Thymus (tissue), 11 donors: ENCODE data around the gene PPFIA3. TPM values are rescaled to one million over a fixed set of nuclear protein-coding genes. Genes with fewer than 3 reads are reported as not detected.
A peak's percentile ranks its signal among the peaks of the same experiment; 100 is the strongest.
"Not testable (repeated sequence)": the region's sequence is repeated elsewhere in the genome, so short reads cannot be mapped to it uniquely, and the experiment has no call there.

ENCODE experiments used
- DNase-seq, 9 donors: peaks; one replicate each; pipeline ENCODE4 v3.0.0-alpha.2; 2013; ENCODE audit warnings: low spot score in 9 of 9, low read depth in 6 of 9, missing footprints in 1 of 9
- H3K27ac ChIP-seq, 2 donors: one replicate each; pipeline ENCODE4 v1.5.1; 2013; ENCODE audit warnings: control low read depth in 1 of 2, low read depth in 1 of 2, low read length in 1 of 2, mild to moderate bottlenecking in 1 of 2, moderate library complexity in 1 of 2
- H3K27me3 ChIP-seq, 2 donors: one replicate each; pipeline ENCODE4 v1.5.1; 2013; ENCODE audit warnings: low read length in 1 of 2; ENCODE audit not compliant: control insufficient read depth in 2 of 2, insufficient read depth in 1 of 2
- H3K36me3 ChIP-seq, 2 donors: one replicate each; pipeline ENCODE4 v1.5.1; 2013; ENCODE audit warnings: low read length in 1 of 2, mild to moderate bottlenecking in 1 of 2, moderate library complexity in 1 of 2; ENCODE audit not compliant: control insufficient read depth in 2 of 2, insufficient read depth in 2 of 2
- H3K4me1 ChIP-seq, 2 donors: one replicate each; pipeline ENCODE4 v1.5.1; 2013; ENCODE audit warnings: low read length in 2 of 2; ENCODE audit not compliant: control insufficient read depth in 2 of 2, insufficient read depth in 2 of 2
- H3K4me3 ChIP-seq, 2 donors: one replicate each; pipeline ENCODE4 v1.5.1; 2013; ENCODE audit warnings: low read length in 2 of 2, control low read depth in 1 of 2, mild to moderate bottlenecking in 1 of 2
- H3K9me3 ChIP-seq, 2 donors: one replicate each; pipeline ENCODE4 v1.5.1; 2013; ENCODE audit warnings: low read length in 1 of 2, mild to moderate bottlenecking in 1 of 2; ENCODE audit not compliant: control insufficient read depth in 2 of 2, insufficient read depth in 1 of 2
- WGBS: extraction: QIAGEN DNeasy Blood & Tissue Kit; methylation state at CpG from one replicate; pipeline ENCODE4 v1.1.7; 2013; 5-methylcytosine and 5-hydroxymethylcytosine counted together
- polyA plus RNA-seq: library from polyadenylated mRNA; stranded (reverse); fragments of 200-250 nt; gene quantifications from one replicate; pipeline ENCODE4 v1.2.3, GENCODE V29; 2013
- total RNA-seq: library from RNA; stranded (reverse); fragments of 120-200 nt; gene quantifications from one replicate; pipeline ENCODE4 v1.2.4, GENCODE V29; 2013
- donor health status: healthy.

Gene PPFIA3
- total and polyA plus RNA-seq, 2 donors, result 7.0 to 14.1 TPM

DNA sequence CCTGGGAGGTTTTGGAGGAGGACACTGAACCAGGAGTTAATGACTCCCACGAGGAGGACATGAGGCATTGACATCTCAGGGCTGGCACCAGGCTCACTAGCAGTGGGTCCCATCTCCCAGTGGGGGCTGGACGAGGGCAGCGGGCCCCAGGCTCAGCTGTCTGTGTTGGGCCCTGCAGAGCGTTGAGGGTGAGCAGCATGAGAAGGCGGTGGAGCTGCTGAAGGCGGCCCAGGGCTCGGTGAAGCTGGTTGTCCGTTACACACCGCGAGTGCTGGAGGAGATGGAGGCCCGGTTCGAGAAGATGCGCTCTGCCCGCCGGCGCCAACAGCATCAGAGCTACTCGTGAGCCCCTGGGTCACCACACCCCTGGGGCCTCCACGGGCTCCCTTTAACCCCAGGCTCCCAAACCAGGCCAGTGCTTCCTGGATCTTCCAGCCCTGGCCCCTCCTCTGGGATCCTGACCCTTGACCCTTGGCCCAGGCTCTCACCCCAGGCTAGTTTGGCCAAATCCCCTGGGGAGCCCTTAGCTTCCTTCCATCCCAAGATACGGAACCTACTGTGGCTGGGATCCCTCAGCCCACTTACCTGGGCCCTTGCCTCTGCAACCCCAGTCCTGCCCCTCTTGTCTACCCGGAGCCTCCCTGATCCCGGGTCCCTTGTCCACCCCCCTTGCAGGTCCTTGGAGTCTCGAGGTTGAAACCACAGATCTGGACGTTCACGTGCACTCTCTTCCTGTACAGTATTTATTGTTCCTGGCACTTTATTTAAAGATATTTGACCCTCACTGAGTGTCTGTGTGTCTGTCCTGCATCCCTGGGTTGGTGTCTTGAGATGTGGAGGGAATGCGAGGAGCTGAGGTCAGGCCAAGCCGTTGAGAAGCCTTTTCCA, 1.4 kb upstream of the PPFIA3 start:
- H3K4me1 ChIP-seq, result peaks cover 24 to 26% of the 10 kb centered on the region in 2 donors
- peak overlapping the region; percentile 87 to 92 for H3K27ac ChIP-seq
- H3K9me3 ChIP-seq, result no peaks in the 10 kb centered on the region
- 76% methylated on average over 26 of the region's 26 CpGs for WGBS
- peak overlapping the region; percentile 58 to 60 for H3K4me3 ChIP-seq
- no peak for DNase-seq
- H3K27me3 ChIP-seq, result peaks cover 28 to 53% of the 10 kb centered on the region in 2 donors
- H3K36me3 ChIP-seq, result peaks cover 0 to 2% of the 10 kb centered on the region in 2 donors

DNA sequence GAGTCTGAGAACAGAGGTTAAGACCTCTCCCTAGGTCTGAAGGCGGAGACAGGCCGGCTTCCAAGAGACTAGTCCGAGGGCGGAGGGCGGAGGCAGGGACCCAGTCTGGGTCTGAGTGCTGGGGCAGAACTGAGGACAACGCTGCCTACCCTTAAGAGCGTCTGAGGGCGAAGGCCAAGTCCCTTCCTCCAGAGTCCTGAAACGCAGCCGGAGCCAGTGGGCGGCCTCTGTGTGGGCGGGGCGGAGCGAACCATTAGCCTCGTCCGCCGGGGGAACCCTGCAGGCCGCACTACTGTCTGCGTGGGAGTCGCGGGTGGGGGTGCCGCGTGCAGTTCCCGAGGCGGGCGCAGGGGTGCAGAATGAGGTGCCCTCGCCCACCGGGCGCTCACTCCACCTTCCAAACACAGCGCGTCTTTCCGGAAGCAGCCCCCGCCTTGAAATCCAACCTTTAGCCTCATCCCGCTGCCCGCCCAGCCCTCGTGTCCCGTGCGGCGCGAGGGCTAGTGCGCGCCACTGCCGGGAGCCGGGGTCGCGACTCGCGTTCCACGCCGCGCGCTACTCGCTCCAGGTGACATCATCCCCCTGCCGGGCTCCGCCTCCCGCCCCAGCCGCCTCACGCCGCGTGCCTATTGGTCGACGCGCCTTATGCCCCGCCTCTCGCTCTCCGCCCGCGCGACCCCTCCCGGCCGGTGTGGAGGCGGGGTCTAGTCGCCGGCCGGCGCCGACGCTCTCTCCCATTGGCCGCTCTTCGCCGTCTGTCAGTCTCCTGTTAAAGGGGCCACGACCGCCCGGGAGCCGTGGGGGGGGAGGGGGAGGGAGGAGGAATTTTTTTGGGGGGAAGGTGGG, 556 bp upstream of the PPFIA3 start, which contains the start of gene C19orf73:
TSS of gene C19orf73 (minus strand) at position 579 of the 846 bp plus-strand sequence. CDS start at position 458, 121 bp downstream.
- 1% methylated on average over 85 of the region's 85 CpGs for WGBS

DNA sequence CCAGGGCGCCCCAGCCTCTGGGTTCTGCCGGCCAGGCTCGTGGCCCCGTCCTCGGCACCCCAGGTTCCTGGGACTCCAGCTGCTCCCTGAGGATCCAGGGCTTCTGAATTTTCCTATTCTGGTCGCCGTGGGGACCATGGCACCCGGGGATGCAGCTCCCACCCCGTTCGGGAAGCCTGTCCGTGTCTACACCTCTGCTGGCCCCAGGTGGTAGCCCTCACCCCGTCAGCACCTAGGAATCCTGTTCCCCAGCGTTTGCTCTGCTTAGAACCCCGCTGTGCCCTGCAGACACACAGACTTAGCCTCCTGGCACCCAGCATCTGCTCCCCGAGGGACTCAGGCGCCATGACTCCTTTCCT, 960 bp downstream of the PPFIA3 start:
- no peak for DNase-seq
- 25% methylated on average over 16 of the region's 16 CpGs for WGBS
- Histone ChIP-seq H3K27ac (no peak overlapping the region), H3K4me3 (no peak overlapping the region), H3K9me3 (no peaks in the 10 kb centered on the region), H3K36me3 (peaks cover 0 to 2% of the 10 kb centered on the region in 2 donors), H3K4me1 (peaks cover 12 to 15% of the 10 kb centered on the region in 2 donors), H3K27me3 (peaks cover 37 to 61% of the 10 kb centered on the region in 2 donors)

More for the DNA sequence above, 556 bp upstream of the PPFIA3 start, which contains the start of gene C19orf73:
- peaks cover 18 to 23% of the 10 kb centered on the region in 2 donors for H3K4me1 ChIP-seq
- no peaks in the 10 kb centered on the region for H3K9me3 ChIP-seq
- peaks cover 32 to 55% of the 10 kb centered on the region in 2 donors for H3K27me3 ChIP-seq
- H3K4me3 ChIP-seq, result peak within 1 kb of the TSS; percentile 58 to 60
- peak within 1 kb of the TSS; percentile 87 to 92 for H3K27ac ChIP-seq
- peak; percentile 80 to 96 (median 91) for DNase-seq
- peaks cover 0 to 2% of the 10 kb centered on the region in 2 donors for H3K36me3 ChIP-seq

DNA sequence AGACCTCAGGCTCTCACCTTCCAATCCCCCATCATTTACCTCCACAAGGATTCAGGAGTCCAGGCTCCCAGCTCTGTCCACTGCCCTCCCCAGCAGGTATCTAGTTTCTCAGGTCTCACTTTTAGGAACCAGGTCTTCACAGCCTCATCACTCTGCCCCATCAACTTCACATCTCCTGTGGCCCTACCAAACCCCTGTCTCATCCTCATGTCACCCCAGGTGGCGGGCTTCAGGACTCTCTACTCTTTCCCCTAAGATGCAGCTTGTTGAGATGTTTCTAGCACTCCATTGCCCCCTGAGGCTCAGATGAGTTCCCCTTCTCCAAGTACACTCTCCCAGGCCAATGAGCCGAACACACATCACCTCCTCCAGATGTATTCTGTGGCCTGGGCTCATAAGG, 1.5 kb downstream of the PPFIA3 start:
- WGBS, result 88% methylated on average over 2 of the region's 2 CpGs
- peaks cover 38 to 66% of the 10 kb centered on the region in 2 donors for H3K27me3 ChIP-seq
- H3K4me3 ChIP-seq, result no peak overlapping the region
- no peak overlapping the region for H3K27ac ChIP-seq
- no peaks in the 10 kb centered on the region for H3K9me3 ChIP-seq
- H3K36me3 ChIP-seq, result peaks cover 0 to 2% of the 10 kb centered on the region in 2 donors
- no peak for DNase-seq
- peaks cover 12 to 15% of the 10 kb centered on the region in 2 donors for H3K4me1 ChIP-seq

DNA sequence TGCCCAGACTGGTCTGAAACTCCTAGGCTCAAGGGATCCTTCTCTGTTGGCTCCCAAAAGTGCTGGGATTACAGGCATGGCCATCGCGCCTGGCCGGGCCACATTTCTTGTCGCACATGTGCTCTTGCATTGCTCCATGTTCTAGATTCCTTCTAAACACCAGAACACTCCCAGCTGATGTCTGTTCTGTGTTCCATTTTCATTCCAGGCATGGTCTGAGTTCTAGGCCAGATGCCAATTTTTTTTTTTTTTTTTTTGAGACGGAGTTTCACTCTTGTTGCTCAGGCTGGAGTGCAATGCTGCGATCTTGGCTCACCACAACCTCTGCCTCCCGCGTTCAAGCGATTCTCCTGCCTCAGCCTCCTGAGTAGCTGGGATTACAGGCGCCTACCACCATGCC, 2.5 kb downstream of the PPFIA3 start:
- 92% methylated on average over 10 of the region's 10 CpGs for WGBS
- not testable (repeated sequence) for H3K36me3 ChIP-seq, DNase-seq, H3K9me3 ChIP-seq, H3K4me3 ChIP-seq, H3K27ac ChIP-seq
- Histone ChIP-seq H3K4me1 (peaks cover 12 to 15% of the 10 kb centered on the region in 2 donors), H3K27me3 (peaks cover 38 to 76% of the 10 kb centered on the region in 2 donors)

DNA sequence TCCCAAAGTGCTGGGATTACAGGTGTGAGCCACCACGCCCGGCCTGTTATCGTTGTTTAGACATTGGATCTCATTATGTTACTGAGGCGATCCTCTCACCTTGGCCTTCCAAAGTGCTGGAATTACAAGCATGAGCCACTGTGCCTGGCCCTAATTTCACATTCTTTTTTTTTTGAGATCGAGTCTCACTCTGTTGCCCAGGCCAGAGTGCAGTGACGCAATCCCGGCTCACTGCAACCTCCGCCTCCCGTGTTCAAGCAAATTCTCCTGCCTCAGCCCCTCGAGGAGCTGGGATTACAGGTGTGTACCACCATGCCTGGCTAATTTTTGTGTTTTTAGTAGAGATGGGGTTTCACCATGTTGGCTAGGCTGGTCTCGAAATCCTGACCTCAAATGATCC, 3.9 kb downstream of the PPFIA3 start:
- H3K36me3 ChIP-seq, H3K27ac ChIP-seq, H3K4me3 ChIP-seq, H3K9me3 ChIP-seq, DNase-seq: not testable (repeated sequence)
- Histone ChIP-seq H3K4me1 (peaks cover 12 to 19% of the 10 kb centered on the region in 2 donors), H3K27me3 (peaks cover 38 to 80% of the 10 kb centered on the region in 2 donors)
- 94% methylated on average over 11 of the region's 11 CpGs for WGBS

DNA sequence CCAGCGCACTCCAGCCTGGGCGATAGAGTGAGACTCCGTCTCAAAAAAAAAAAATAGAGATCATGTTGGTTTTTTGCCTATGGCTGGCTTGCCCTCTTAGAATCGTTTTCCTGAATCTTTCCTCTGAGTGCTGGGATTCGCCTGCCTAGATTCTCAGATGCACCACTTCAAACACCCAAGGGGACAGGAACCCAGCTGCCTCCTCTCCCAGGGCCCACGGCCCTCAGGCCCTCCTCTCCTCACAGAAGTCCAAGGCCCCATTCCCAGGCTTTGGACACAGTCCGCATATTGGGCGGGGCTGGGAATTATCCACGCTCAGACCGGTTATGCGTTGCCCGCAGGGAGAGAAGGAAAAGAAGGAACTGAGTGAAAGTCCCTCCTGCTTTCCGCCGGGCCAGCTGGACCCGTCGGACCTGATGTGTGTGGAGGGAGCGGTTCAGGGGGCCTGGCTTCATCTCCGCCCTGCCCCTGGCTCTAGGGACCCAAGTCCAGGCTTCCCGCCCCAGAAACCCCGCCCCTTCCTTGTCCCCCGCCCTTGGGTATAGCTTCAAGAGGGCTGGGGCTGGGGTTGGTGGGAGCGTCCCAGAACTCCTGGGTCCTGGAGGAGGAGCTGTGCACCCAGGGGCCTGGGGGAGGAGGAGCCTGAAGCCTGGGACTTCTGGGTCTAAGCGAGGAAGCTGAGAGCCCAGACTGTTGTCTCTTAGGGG, 5.8 kb downstream of the PPFIA3 start:
- Histone ChIP-seq H3K36me3 (no peaks in the 10 kb centered on the region), H3K27me3 (peaks cover 29 to 83% of the 10 kb centered on the region in 2 donors), H3K9me3 (peaks cover 1 to 7% of the 10 kb centered on the region in 2 donors), H3K4me1 (peaks cover 9 to 17% of the 10 kb centered on the region in 2 donors), H3K4me3 (no peak overlapping the region), H3K27ac (no peak overlapping the region)
- WGBS, result 80% methylated on average over 23 of the region's 23 CpGs
- DNase-seq, result no peak

DNA sequence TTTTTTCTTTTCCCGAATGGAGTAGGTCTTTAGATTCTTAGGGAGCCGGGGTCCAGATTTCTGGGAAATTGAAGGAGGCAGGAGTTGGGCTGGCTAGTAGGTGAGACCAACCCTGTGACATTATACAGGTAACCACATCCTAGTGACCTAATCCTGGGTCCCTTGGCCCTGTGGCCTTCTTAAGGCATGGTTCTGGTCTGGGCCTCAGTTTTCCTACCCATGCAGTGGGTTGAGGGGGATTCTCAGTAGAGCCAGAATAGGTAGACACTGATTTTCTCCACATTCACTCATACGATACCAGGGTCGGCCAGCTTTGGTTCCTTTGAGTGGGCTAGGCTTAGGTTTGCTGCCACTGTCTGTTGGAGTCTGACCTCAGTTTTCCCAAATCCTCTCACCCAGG, 7.2 kb downstream of the PPFIA3 start:
- Histone ChIP-seq H3K27me3 (peaks cover 17 to 75% of the 10 kb centered on the region in 2 donors), H3K4me1 (peaks cover 9 to 17% of the 10 kb centered on the region in 2 donors), H3K27ac (no peak overlapping the region), H3K36me3 (no peaks in the 10 kb centered on the region), H3K9me3 (peaks cover 1 to 7% of the 10 kb centered on the region in 2 donors), H3K4me3 (no peak overlapping the region)
- 85% methylated on average over 4 of the region's 4 CpGs for WGBS
- DNase-seq, result no peak
